ACC112 (cell line): ENCODE data around the gene EEF1G.
"Not testable (repeated sequence)": the region's sequence is repeated elsewhere in the genome, so short reads cannot be mapped to it uniquely, and the experiment has no call there.

ENCODE experiments used
- H2AFZ ChIP-seq: fragments of 200-600 bp; sonication (generic); one replicate; pipeline ENCODE4 v1.6.0; 2017; ENCODE audit warnings: antibody characterized with exemption, low read length; ENCODE audit not compliant: unreplicated experiment
- H3K27ac ChIP-seq: fragments of 200-600 bp; sonication (generic); 2 replicates; pipeline ENCODE4 v1.5.1; 2014; ENCODE audit warnings: low read depth, mild to moderate bottlenecking, antibody characterized with exemption, low read length, moderate library complexity
- H3K27me3 ChIP-seq: fragments of 200-600 bp; sonication (generic); 2 replicates; pipeline ENCODE4 v1.6.1; 2014; ENCODE audit warnings: mild to moderate bottlenecking, antibody characterized with exemption, low read length, moderate library complexity, mixed read lengths; ENCODE audit not compliant: insufficient read depth
- H3K36me3 ChIP-seq: fragments of 200-600 bp; sonication (generic); 2 replicates; pipeline ENCODE4 v1.6.1; 2016; ENCODE audit warnings: mild to moderate bottlenecking, antibody characterized with exemption, low read length, moderate library complexity, mixed read lengths; ENCODE audit not compliant: insufficient read depth
- H3K4me1 ChIP-seq: fragments of 200-600 bp; sonication (generic); one replicate; pipeline ENCODE4 v1.6.1; 2016; ENCODE audit warnings: low read length, mixed read lengths; ENCODE audit not compliant: insufficient read depth, unreplicated experiment, control insufficient read depth
- H3K4me3 ChIP-seq: fragments of 200-600 bp; sonication (generic); 2 replicates; pipeline ENCODE4 v1.5.1; 2014; ENCODE audit warnings: mild to moderate bottlenecking, low read depth, low read length
- H3K79me2 ChIP-seq: fragments of 200-600 bp; sonication (generic); one replicate; pipeline ENCODE4 v1.6.0; 2016; ENCODE audit warnings: low read length; ENCODE audit not compliant: control insufficient read depth, unreplicated experiment, insufficient read depth

Gene EEF1G

GRCh38 chr11:62575837-62576236 is 2.1 kb upstream of the EEF1G start:
- Histone ChIP-seq H3K4me1 (peaks cover 40% of the 10 kb centered on the region), H3K4me3 (peak overlapping the region; percentile 86), H3K27ac (no peak overlapping the region), H3K79me2 (peaks cover 54% of the 10 kb centered on the region), H2AFZ (no peak overlapping the region), H3K36me3 (peaks cover 19% of the 10 kb centered on the region; the same call in 1 of the 2 replicates), H3K27me3 (no peaks in the 10 kb centered on the region)

GRCh38 chr11:62575156-62575555 is 1.5 kb upstream of the EEF1G start:
- Histone ChIP-seq H3K4me1 (peaks cover 44% of the 10 kb centered on the region), H3K79me2 (peaks cover 61% of the 10 kb centered on the region), H3K4me3 (peak overlapping the region; percentile 86), H3K36me3 (peaks cover 19% of the 10 kb centered on the region; the same call in 1 of the 2 replicates), H3K27ac (peak overlapping the region; percentile 80), H2AFZ (no peak overlapping the region), H3K27me3 (no peaks in the 10 kb centered on the region)

- H3K79me2 ChIP-seq, result peaks cover 67% of the 10 kb centered on the region
- H3K27ac ChIP-seq, result peak overlapping the region; percentile 80
- H3K4me1 ChIP-seq, result peaks cover 46% of the 10 kb centered on the region
- H3K4me3 ChIP-seq, result peak overlapping the region; percentile 86
- peaks cover 22% of the 10 kb centered on the region; the same call in 1 of the 2 replicates for H3K36me3 ChIP-seq
- H2AFZ ChIP-seq, result no peak overlapping the region
- H3K27me3 ChIP-seq, result no peaks in the 10 kb centered on the region
Measured at GRCh38 chr11:62574363-62575071, 826 bp upstream of the EEF1G start.

- peaks cover 23% of the 10 kb centered on the region; the same call in 1 of the 2 replicates for H3K36me3 ChIP-seq
- peaks cover 79% of the 10 kb centered on the region for H3K79me2 ChIP-seq
- peak overlapping the region; percentile 57 for H3K27ac ChIP-seq
- peaks cover 46% of the 10 kb centered on the region for H3K4me1 ChIP-seq
- H3K27me3 ChIP-seq, result no peaks in the 10 kb centered on the region
- peak overlapping the region; percentile 86 for H3K4me3 ChIP-seq
- H2AFZ ChIP-seq, result peak overlapping the region; percentile 49
Measured at GRCh38 chr11:62573006-62573591, 592 bp downstream of the EEF1G start.

- peaks cover 46% of the 10 kb centered on the region for H3K4me1 ChIP-seq
- peaks cover 25% of the 10 kb centered on the region for H3K36me3 ChIP-seq
- H3K27ac ChIP-seq, result peak overlapping the region; percentile 17
Measured at GRCh38 chr11:62572431-62572830, 1.3 kb downstream of the EEF1G start.

GRCh38 chr11:62571493-62571892 is 2.2 kb downstream of the EEF1G start:
- H3K79me2 ChIP-seq, result peaks cover 90% of the 10 kb centered on the region
- H3K27ac ChIP-seq, H3K27me3 ChIP-seq, H2AFZ ChIP-seq: not testable (repeated sequence)
- peaks cover 33% of the 10 kb centered on the region for H3K36me3 ChIP-seq
- H3K4me3 ChIP-seq, result peak overlapping the region; percentile 86
- peaks cover 38% of the 10 kb centered on the region for H3K4me1 ChIP-seq

More at GRCh38 chr11:62572431-62572830, 1.3 kb downstream of the EEF1G start:
- no peaks in the 10 kb centered on the region for H3K27me3 ChIP-seq
- no peak overlapping the region for H2AFZ ChIP-seq
- H3K4me3 ChIP-seq, result peak overlapping the region; percentile 86
- H3K79me2 ChIP-seq, result peaks cover 85% of the 10 kb centered on the region

GRCh38 chr11:62570903-62571302 is 2.8 kb downstream of the EEF1G start:
- Histone ChIP-seq H3K36me3 (peaks cover 38% of the 10 kb centered on the region), H3K4me3 (peak overlapping the region; percentile 86; the same call in 1 of the 2 replicates), H3K4me1 (peaks cover 32% of the 10 kb centered on the region), H3K79me2 (peaks cover 92% of the 10 kb centered on the region)
- H3K27me3 ChIP-seq, H3K27ac ChIP-seq, H2AFZ ChIP-seq: not testable (repeated sequence)

- Histone ChIP-seq H3K27ac (no peak overlapping the region), H3K4me1 (peaks cover 27% of the 10 kb centered on the region), H3K27me3 (no peaks in the 10 kb centered on the region), H3K4me3 (no peak overlapping the region; the same call in 1 of the 2 replicates), H2AFZ (no peak overlapping the region), H3K36me3 (peaks cover 44% of the 10 kb centered on the region), H3K79me2 (peaks cover 84% of the 10 kb centered on the region)
Measured at GRCh38 chr11:62569611-62570010, 4.1 kb downstream of the EEF1G start.

- 0 out of 2 replicates have a peak overlapping the region, but pooled peaks have one; percentile 1 for H3K27ac ChIP-seq
- H3K27me3 ChIP-seq, result no peaks in the 10 kb centered on the region
- H3K4me3 ChIP-seq, result no peak overlapping the region
- H3K4me1 ChIP-seq, result peaks cover 30% of the 10 kb centered on the region
- H3K36me3 ChIP-seq, result peaks cover 37% of the 10 kb centered on the region
- peaks cover 75% of the 10 kb centered on the region for H3K79me2 ChIP-seq
- H2AFZ ChIP-seq, result no peak overlapping the region
Measured at GRCh38 chr11:62567018-62567633, 6.6 kb downstream of the EEF1G start.

GRCh38 chr11:62566247-62566646 is 7.4 kb downstream of the EEF1G start:
- H3K4me3 ChIP-seq, result no peak overlapping the region
- peaks cover 28% of the 10 kb centered on the region for H3K36me3 ChIP-seq
- H3K27ac ChIP-seq, result no peak overlapping the region
- no peak overlapping the region for H2AFZ ChIP-seq
- peaks cover 26% of the 10 kb centered on the region for H3K4me1 ChIP-seq
- H3K79me2 ChIP-seq, result peaks cover 67% of the 10 kb centered on the region
- no peaks in the 10 kb centered on the region for H3K27me3 ChIP-seq
